ENCODE results near the gene TRPM2.

TRPM2 gene

GRCh38 chr21:44328242-44328895, 25.1 kb upstream of the TRPM2 start:
- Mint-ChIP-seq H3K27me3 (no peaks in the 10 kb centered on the region), H3K27ac (peak overlapping the region; percentile 65), H3K9me3 (no peaks in the 10 kb centered on the region), H3K4me3 (no peak overlapping the region), H3K36me3 (no peaks in the 10 kb centered on the region), H3K4me1 (no peaks in the 10 kb centered on the region)

- no peaks in the 10 kb centered on the region for H3K27me3 Mint-ChIP-seq
- H3K9me3 Mint-ChIP-seq, result no peaks in the 10 kb centered on the region
- peak overlapping the region; percentile 65 for H3K27ac Mint-ChIP-seq
- no peaks in the 10 kb centered on the region for H3K4me1 Mint-ChIP-seq
- H3K4me3 Mint-ChIP-seq, result no peak overlapping the region
- no peaks in the 10 kb centered on the region for H3K36me3 Mint-ChIP-seq
Measured at GRCh38 chr21:44329086-44329889, 24.1 kb upstream of the TRPM2 start.

DNA sequence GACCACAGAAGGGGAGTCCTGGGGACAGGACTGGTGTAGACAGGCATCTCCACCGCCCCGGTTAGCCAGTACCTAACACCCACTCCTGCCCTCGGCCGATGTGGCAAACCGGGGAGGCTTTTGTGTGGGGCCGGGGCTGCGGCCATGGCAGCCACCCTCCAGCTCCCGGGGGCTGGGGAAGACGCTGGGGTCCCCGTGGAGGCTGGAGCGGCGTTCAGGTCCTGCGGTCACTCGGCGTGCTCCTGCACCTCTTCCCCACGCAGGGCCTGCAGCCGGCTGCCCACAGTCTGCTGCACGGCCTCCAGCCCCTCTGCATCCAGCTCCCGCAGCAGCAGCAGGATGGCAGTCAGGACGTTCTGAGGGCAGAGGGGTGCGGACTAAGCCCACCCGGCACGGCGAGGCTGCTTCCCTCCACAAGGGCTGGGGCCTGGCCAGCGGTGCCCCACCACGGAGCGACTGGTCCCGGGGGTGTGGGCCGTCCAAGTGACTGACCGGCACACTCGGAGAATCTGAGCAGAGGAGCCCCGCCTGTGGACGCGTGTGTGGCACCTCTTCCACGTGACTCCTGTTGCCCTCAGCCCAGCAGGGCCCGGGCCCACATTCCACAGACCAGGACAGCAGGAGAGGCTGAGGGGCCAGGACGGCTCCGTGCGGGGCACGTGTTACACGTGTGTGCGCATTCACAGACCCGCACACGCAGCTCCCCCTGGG, 23.3 kb upstream of the TRPM2 start:
- no peaks in the 10 kb centered on the region for H3K9me3 Mint-ChIP-seq
- H3K27me3 Mint-ChIP-seq, result no peaks in the 10 kb centered on the region
- no peaks in the 10 kb centered on the region for H3K4me1 Mint-ChIP-seq
- no peaks in the 10 kb centered on the region for H3K36me3 Mint-ChIP-seq
- no peak overlapping the region for H3K27ac Mint-ChIP-seq
- no peak overlapping the region for H3K4me3 Mint-ChIP-seq

DNA sequence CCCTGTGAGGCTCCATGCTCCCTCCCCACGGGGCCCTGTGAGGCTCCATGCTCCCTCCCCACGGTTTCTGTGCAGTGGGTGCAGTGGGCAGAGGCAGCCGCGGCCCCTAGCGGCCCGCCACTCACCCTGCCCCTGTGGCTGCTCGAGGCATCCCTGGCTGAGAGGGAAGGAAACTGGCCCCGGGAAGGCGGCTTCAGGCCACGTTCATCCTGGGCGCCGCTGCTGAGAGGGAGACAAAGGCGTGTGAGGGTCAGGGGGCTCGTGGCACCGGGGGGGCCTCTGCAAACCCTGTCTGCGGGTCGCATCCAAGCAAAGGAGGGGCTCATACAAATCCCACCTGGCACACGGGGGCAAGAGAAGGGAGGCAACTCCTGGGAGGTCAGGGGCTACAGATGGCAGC, 22.7 kb upstream of the TRPM2 start:
- Mint-ChIP-seq H3K4me1 (no peaks in the 10 kb centered on the region), H3K4me3 (no peak overlapping the region), H3K27ac (peak overlapping the region; percentile 35), H3K36me3 (no peaks in the 10 kb centered on the region), H3K9me3 (no peaks in the 10 kb centered on the region), H3K27me3 (no peaks in the 10 kb centered on the region)

- Mint-ChIP-seq H3K4me1 (no peaks in the 10 kb centered on the region), H3K36me3 (no peaks in the 10 kb centered on the region), H3K9me3 (no peaks in the 10 kb centered on the region), H3K27me3 (no peaks in the 10 kb centered on the region), H3K27ac (no peak overlapping the region), H3K4me3 (no peak overlapping the region)
Measured at GRCh38 chr21:44331209-44331608, 22.2 kb upstream of the TRPM2 start.

DNA sequence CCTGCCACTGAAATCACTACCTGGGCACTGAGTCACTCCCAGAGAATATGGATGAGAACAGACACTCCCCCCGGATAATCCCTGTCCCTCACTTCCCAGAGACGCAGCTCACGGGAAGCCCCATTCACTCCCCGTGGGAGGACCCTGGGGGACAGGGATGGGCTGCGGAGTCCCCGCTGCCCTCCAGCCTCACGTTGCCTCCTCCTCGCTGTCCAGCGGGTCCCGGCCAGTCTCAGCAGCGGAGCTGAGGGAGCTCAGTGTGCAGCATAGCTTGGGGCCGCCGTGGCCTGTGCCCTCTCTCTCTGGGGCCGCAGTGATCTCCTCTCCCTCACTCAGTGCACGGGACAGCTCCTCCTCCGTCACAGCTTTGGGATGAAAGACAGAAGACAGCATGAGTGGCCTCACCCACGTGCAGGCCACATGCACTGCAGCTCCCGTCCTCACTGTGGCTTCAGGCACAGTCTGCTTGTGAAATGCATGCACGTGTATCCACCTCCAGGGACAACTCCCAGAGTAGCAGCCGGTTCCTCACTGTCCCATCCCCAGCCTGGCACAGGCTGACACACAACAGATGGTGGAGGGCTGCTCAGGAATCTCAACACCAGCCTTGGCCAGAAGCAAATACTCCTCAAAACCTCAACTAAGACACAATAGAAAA, 21.6 kb upstream of the TRPM2 start:
- H3K36me3 Mint-ChIP-seq, result no peaks in the 10 kb centered on the region

GRCh38 chr21:44332383-44332782, 21.0 kb upstream of the TRPM2 start:
- no peaks in the 10 kb centered on the region for H3K36me3 Mint-ChIP-seq
- H3K4me3 Mint-ChIP-seq, result no peak overlapping the region
- H3K9me3 Mint-ChIP-seq, result no peaks in the 10 kb centered on the region
- H3K27ac Mint-ChIP-seq, result no peak overlapping the region
- H3K4me1 Mint-ChIP-seq, result peaks cover 2% of the 10 kb centered on the region
- H3K27me3 Mint-ChIP-seq, result no peaks in the 10 kb centered on the region

More for the DNA sequence above, 21.6 kb upstream of the TRPM2 start:
- Mint-ChIP-seq H3K27ac (peak overlapping the region; percentile 39), H3K9me3 (no peaks in the 10 kb centered on the region), H3K4me3 (no peak overlapping the region), H3K4me1 (no peaks in the 10 kb centered on the region), H3K27me3 (no peaks in the 10 kb centered on the region)

- no peaks in the 10 kb centered on the region for H3K36me3 Mint-ChIP-seq
- H3K9me3 Mint-ChIP-seq, result no peaks in the 10 kb centered on the region
- no peak overlapping the region for H3K4me3 Mint-ChIP-seq
- H3K27me3 Mint-ChIP-seq, result no peaks in the 10 kb centered on the region
- H3K27ac Mint-ChIP-seq, result no peak overlapping the region
- peaks cover 8% of the 10 kb centered on the region for H3K4me1 Mint-ChIP-seq
Measured at GRCh38 chr21:44332965-44333364, 20.5 kb upstream of the TRPM2 start.

DNA sequence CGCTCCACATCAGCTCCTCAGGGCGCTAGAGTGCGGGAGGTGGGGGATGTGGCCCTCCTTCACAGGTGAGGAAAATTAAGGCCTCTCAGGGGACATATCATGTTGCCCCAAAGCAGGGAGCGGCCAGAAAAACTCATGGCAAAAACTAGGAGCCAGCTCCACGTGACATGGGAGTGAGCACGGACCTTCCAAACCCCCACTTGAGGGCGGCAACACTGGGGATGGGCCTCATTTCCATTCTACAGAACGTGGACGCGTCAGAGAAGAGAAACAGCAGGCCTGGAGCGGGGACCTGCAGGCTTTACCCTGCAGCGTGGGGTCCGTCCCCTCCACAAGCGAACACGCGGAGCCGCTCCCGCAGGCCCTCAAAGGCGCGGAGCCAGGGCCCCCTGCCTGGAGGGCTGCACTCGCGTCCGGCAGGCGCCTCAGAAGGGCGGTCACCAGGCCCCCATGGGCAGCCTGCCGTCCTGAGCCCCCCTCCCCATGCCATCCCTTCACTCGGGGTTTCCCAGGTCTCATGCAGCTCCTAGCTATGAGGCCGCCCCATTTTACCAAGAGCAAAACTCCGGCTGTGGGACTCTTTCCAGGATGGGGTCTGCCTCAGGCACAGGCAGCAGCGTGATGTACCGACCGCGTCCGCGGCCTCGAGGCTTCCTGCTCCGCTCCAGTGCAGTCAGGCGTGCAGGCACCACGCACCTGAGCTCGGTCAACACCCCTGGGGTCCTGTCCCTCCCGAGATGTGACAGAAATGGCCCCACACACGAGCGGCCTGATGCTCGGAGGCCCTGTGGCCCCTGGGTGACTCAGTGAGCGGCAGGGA, 19.7 kb upstream of the TRPM2 start:
- Mint-ChIP-seq H3K27me3 (no peaks in the 10 kb centered on the region), H3K4me1 (peaks cover 8% of the 10 kb centered on the region), H3K4me3 (no peak overlapping the region), H3K9me3 (no peaks in the 10 kb centered on the region), H3K27ac (no peak overlapping the region), H3K36me3 (no peaks in the 10 kb centered on the region)

- no peak overlapping the region for H3K4me3 Mint-ChIP-seq
- H3K27ac Mint-ChIP-seq, result no peak overlapping the region
- H3K9me3 Mint-ChIP-seq, result no peaks in the 10 kb centered on the region
- no peaks in the 10 kb centered on the region for H3K27me3 Mint-ChIP-seq
- H3K36me3 Mint-ChIP-seq, result no peaks in the 10 kb centered on the region
- peaks cover 10% of the 10 kb centered on the region for H3K4me1 Mint-ChIP-seq
Measured at GRCh38 chr21:44334329-44335030, 18.9 kb upstream of the TRPM2 start.

- no peaks in the 10 kb centered on the region for H3K27me3 Mint-ChIP-seq
- no peaks in the 10 kb centered on the region for H3K9me3 Mint-ChIP-seq
- no peak overlapping the region for H3K4me3 Mint-ChIP-seq
- peaks cover 20% of the 10 kb centered on the region for H3K4me1 Mint-ChIP-seq
- H3K27ac Mint-ChIP-seq, result no peak overlapping the region
- no peaks in the 10 kb centered on the region for H3K36me3 Mint-ChIP-seq
Measured at GRCh38 chr21:44335266-44336059, 18.0 kb upstream of the TRPM2 start.

GRCh38 chr21:44337449-44337848, 16.0 kb upstream of the TRPM2 start:
- Mint-ChIP-seq H3K4me1 (peaks cover 27% of the 10 kb centered on the region), H3K36me3 (no peaks in the 10 kb centered on the region), H3K4me3 (peak overlapping the region; percentile 43), H3K27me3 (no peaks in the 10 kb centered on the region), H3K9me3 (no peaks in the 10 kb centered on the region), H3K27ac (peak overlapping the region; percentile 76)

DNA sequence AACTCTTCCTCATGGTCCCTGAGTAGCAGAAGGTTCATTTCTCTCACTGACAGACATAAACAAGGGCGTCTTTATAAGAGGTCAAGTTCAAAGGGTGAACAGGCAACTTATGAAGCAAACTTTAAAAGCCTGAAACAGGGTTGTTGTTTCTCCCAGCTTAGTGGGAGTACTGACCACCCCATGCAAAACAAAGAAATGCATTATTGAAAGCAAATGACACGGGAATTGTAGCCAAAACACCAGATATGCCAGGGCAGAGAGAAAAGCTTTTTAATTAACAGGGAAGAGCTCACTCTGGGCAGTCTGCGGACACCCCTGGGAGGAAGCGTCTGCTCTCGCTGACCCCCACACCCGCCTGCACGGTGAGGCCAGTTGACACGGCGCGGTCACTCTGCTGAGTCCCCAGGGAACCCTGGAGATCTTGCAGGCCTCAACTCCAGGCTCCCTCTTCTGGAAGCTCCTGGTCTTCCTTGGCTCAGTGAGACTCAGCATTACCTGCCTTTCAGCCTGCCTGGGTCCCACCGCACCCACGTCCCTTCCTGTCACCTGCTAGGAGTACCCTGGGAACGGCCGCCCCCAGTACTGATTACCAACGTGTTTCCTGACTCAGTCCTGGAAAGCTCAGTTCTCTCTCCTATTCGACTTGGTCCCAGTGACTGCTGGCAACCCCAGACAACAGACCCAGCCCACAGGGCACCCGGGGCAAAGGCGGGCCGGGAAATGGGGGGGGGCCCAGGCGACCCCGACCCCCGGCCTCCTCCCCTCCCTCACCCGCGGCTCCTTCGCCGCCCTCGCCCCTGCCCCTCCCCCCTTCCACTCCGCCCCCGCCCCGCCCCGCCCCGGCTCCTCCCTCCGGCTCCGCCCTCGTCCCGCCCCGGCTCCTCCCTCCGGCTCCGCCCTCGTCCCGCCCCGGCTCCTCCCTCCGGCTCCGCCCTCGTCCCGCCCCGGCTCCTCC, 15.2 kb upstream of the TRPM2 start:
- Mint-ChIP-seq H3K36me3 (no peaks in the 10 kb centered on the region), H3K4me3 (peak overlapping the region; percentile 43)

More for the DNA sequence above, 15.2 kb upstream of the TRPM2 start:
- peaks cover 27% of the 10 kb centered on the region for H3K4me1 Mint-ChIP-seq
- H3K9me3 Mint-ChIP-seq, result no peaks in the 10 kb centered on the region
- peak overlapping the region; percentile 76 for H3K27ac Mint-ChIP-seq
- H3K27me3 Mint-ChIP-seq, result no peaks in the 10 kb centered on the region
